GM11168 (cell line): Measurements from ENCODE around the gene SYNPR.

Experiments
- in situ Hi-C: fragments of 300-500 bp; cut with MboI; formaldehyde crosslinking; loops from one replicate; pipeline ENCODE4 v1.12.0; 2022; ENCODE audit warnings: low sequenced_read_pairs; ENCODE audit not compliant: unreplicated experiment

Gene SYNPR

GRCh38 chr3:63450634-63451363 lies 172.7 kb downstream of the SYNPR start:
- in situ Hi-C loops = no loop called here

GRCh38 chr3:63456901-63457300 lies 178.8 kb downstream of the SYNPR start:
- in situ Hi-C loops = no loop called here

GRCh38 chr3:63458405-63458804 lies 180.3 kb downstream of the SYNPR start:
- in situ Hi-C loops = no loop called here

- in situ Hi-C loops = no loop called here
Measured at GRCh38 chr3:63462732-63463131, 184.6 kb downstream of the SYNPR start.

- in situ Hi-C loops = no loop called here
Measured at GRCh38 chr3:63467392-63467791, 189.3 kb downstream of the SYNPR start.

GRCh38 chr3:63470745-63471144 lies 192.6 kb downstream of the SYNPR start:
- in situ Hi-C loops = no loop called here

- in situ Hi-C loops = no loop called here
Measured at GRCh38 chr3:63471781-63472180, 193.7 kb downstream of the SYNPR start.

GRCh38 chr3:63473641-63474166 lies 195.6 kb downstream of the SYNPR start:
- in situ Hi-C loops = no loop called here

- in situ Hi-C loops = no loop called here
Measured at GRCh38 chr3:63474828-63475518, 196.9 kb downstream of the SYNPR start.

GRCh38 chr3:63477494-63478129 lies 199.5 kb downstream of the SYNPR start:
- in situ Hi-C loops = no loop called here

- in situ Hi-C loops = no loop called here
Measured at GRCh38 chr3:63478990-63479660, 201.0 kb downstream of the SYNPR start.

- in situ Hi-C loops = no loop called here
Measured at GRCh38 chr3:63479661-63480035, 201.5 kb downstream of the SYNPR start.

- in situ Hi-C loops = no loop called here
Measured at GRCh38 chr3:63481627-63482026, 203.5 kb downstream of the SYNPR start.

GRCh38 chr3:63482341-63482740 lies 204.2 kb downstream of the SYNPR start:
- in situ Hi-C loops = no loop called here

- in situ Hi-C loops = no loop called here
Measured at GRCh38 chr3:63492464-63492863, 214.4 kb downstream of the SYNPR start.

GRCh38 chr3:63493101-63493500 lies 215.0 kb downstream of the SYNPR start:
- in situ Hi-C loops = no loop called here

- in situ Hi-C loops = no loop called here
Measured at GRCh38 chr3:63494646-63495045, 216.5 kb downstream of the SYNPR start.

GRCh38 chr3:63497641-63498040 lies 219.5 kb downstream of the SYNPR start:
- in situ Hi-C loops = no loop called here

GRCh38 chr3:63500196-63500595 lies 222.1 kb downstream of the SYNPR start:
- in situ Hi-C loops = no loop called here

GRCh38 chr3:63508305-63508704 lies 230.2 kb downstream of the SYNPR start:
- in situ Hi-C loops = no loop called here

GRCh38 chr3:63508771-63509170 lies 230.7 kb downstream of the SYNPR start:
- in situ Hi-C loops = no loop called here
